Karpas-422 (cell line): ENCODE measurements around the gene SLC66A2. TPM values are rescaled to one million over a fixed set of nuclear protein-coding genes. Genes with fewer than 3 reads are reported as not detected.
"Not testable (repeated sequence)": the region's sequence is repeated elsewhere in the genome, so short reads cannot be mapped to it uniquely, and the experiment has no call there.

ENCODE experiments used
- DNase-seq: peaks from one replicate; pipeline ENCODE4 v3.0.0-alpha.2; 2015
- H2AFZ ChIP-seq: fragments of 200-600 bp; sonication (generic); 2 replicates; pipeline ENCODE4 v1.6.1; 2014; ENCODE audit warnings: antibody characterized with exemption, low read length, mixed read lengths
- H3K27ac ChIP-seq: fragments of 200-600 bp; sonication (generic); 2 replicates; pipeline ENCODE4 v1.5.1; 2014; ENCODE audit warnings: mild to moderate bottlenecking, low read length, moderate library complexity
- H3K27me3 ChIP-seq: fragments of 200-600 bp; sonication (generic); 2 replicates; pipeline ENCODE4 v1.6.1; 2014; ENCODE audit warnings: low read length, mixed read lengths
- H3K36me3 ChIP-seq: fragments of 200-600 bp; sonication (generic); 2 replicates; pipeline ENCODE4 v1.6.1; 2014; ENCODE audit warnings: low read length, mixed read lengths; ENCODE audit not compliant: insufficient read depth
- H3K4me1 ChIP-seq: fragments of 200-600 bp; sonication (generic); 2 replicates; pipeline ENCODE4 v1.6.1; 2014; ENCODE audit warnings: mild to moderate bottlenecking, low read length, mixed read lengths
- H3K4me2 ChIP-seq: fragments of 200-600 bp; sonication (generic); 2 replicates; pipeline ENCODE4 v1.6.1; 2014; ENCODE audit warnings: low read length, low read depth, mild to moderate bottlenecking; ENCODE audit not compliant: poor library complexity, severe bottlenecking
- H3K4me3 ChIP-seq: fragments of 200-600 bp; sonication (generic); 2 replicates; pipeline ENCODE4 v1.5.1; 2014; ENCODE audit warnings: mild to moderate bottlenecking, antibody characterized with exemption, low read length, mixed read lengths
- H3K79me2 ChIP-seq: fragments of 200-600 bp; sonication (generic); 2 replicates; pipeline ENCODE4 v1.6.1; 2014; ENCODE audit warnings: mild to moderate bottlenecking, low read length, mixed read lengths
- H3K9ac ChIP-seq: fragments of 200-600 bp; sonication (generic); 2 replicates; pipeline ENCODE4 v1.6.0; 2014; ENCODE audit warnings: low read length
- H3K9me2 ChIP-seq: fragments of 200-600 bp; sonication (generic), shearing (Covaris generic); replicated peaks from 2 replicates; pipeline ENCODE4 v1.6.0; 2014; ENCODE audit warnings: mild to moderate bottlenecking, low read length, moderate library complexity; ENCODE audit not compliant: insufficient read depth
- H3K9me3 ChIP-seq: fragments of 300-700, 200-600 bp; sonication (generic); 2 replicates; pipeline ENCODE4 v1.6.1; 2014; ENCODE audit warnings: low read length, mixed read lengths
- H4K20me1 ChIP-seq: fragments of 200-600 bp; sonication (generic); 2 replicates; pipeline ENCODE4 v1.6.1; 2014; ENCODE audit warnings: mild to moderate bottlenecking, antibody characterized with exemption, low read length, low read depth; ENCODE audit not compliant: insufficient read depth
- total RNA-seq: library from RNA; depleted of rRNA; stranded (reverse); fragments of >200 nt; shearing (Covaris generic); gene quantifications from 2 replicates; pipeline ENCODE4 v1.2.3, GENCODE V29; 2014; ENCODE audit warnings: low replicate concordance

The SLC66A2 gene
- total RNA-seq, 1 experiment from 2014 or later, result 43.1 TPM

- DNase-seq, result no peak
- H3K9ac ChIP-seq, result no peak overlapping the region
- no peaks in the 10 kb centered on the region for H4K20me1 ChIP-seq
- no peak overlapping the region for H3K4me2 ChIP-seq
- H2AFZ ChIP-seq, result no peak overlapping the region
- no peak overlapping the region for H3K27ac ChIP-seq
- no peaks in the 10 kb centered on the region for H3K79me2 ChIP-seq
- H3K27me3 ChIP-seq, result no peaks in the 10 kb centered on the region
- H3K4me1 ChIP-seq, result no peaks in the 10 kb centered on the region
- H3K9me3 ChIP-seq, result no peaks in the 10 kb centered on the region
- no peaks in the 10 kb centered on the region for H3K36me3 ChIP-seq
- no peaks in the 10 kb centered on the region for H3K9me2 ChIP-seq
- H3K4me3 ChIP-seq, result no peak overlapping the region
These were observed 72.6 kb downstream of the SLC66A2 start for GRCh38 chr18:79878741-79879378.

- not testable (repeated sequence) for DNase-seq, H3K4me1 ChIP-seq, H3K4me2 ChIP-seq, H3K9ac ChIP-seq, H3K27me3 ChIP-seq, H4K20me1 ChIP-seq, H3K79me2 ChIP-seq, H3K4me3 ChIP-seq, H3K27ac ChIP-seq, H3K9me3 ChIP-seq, H3K36me3 ChIP-seq, H3K9me2 ChIP-seq, H2AFZ ChIP-seq
These were observed 73.2 kb downstream of the SLC66A2 start for GRCh38 chr18:79878246-79878645.

- Histone ChIP-seq H3K4me1 (no peaks in the 10 kb centered on the region), H3K9ac (no peak overlapping the region), H2AFZ (no peak overlapping the region), H3K36me3 (no peaks in the 10 kb centered on the region), H4K20me1 (no peaks in the 10 kb centered on the region), H3K9me2 (no peaks in the 10 kb centered on the region), H3K4me2 (no peak overlapping the region), H3K27ac (no peak overlapping the region), H3K27me3 (no peaks in the 10 kb centered on the region), H3K4me3 (no peak overlapping the region), H3K79me2 (no peaks in the 10 kb centered on the region), H3K9me3 (no peaks in the 10 kb centered on the region)
- DNase-seq, result no peak
These were observed 74.0 kb downstream of the SLC66A2 start for GRCh38 chr18:79877163-79878091.

GRCh38 chr18:79876497-79876896 is 75.0 kb downstream of the SLC66A2 start:
- H3K9me3 ChIP-seq, result no peaks in the 10 kb centered on the region
- DNase-seq, result no peak

GRCh38 chr18:79875931-79876461 is 75.5 kb downstream of the SLC66A2 start:
- no peaks in the 10 kb centered on the region for H3K27me3 ChIP-seq
- H3K4me1 ChIP-seq, result no peaks in the 10 kb centered on the region
- no peak overlapping the region for H3K4me3 ChIP-seq
- H3K9me3 ChIP-seq, result no peaks in the 10 kb centered on the region
- no peaks in the 10 kb centered on the region for H3K36me3 ChIP-seq
- H3K9me2 ChIP-seq, result no peaks in the 10 kb centered on the region
- no peak overlapping the region for H3K27ac ChIP-seq
- H4K20me1 ChIP-seq, result no peaks in the 10 kb centered on the region
- no peak overlapping the region for H2AFZ ChIP-seq
- H3K79me2 ChIP-seq, result no peaks in the 10 kb centered on the region
- DNase-seq, result no peak
- no peak overlapping the region for H3K9ac ChIP-seq
- H3K4me2 ChIP-seq, result no peak overlapping the region

More at GRCh38 chr18:79876497-79876896, 75.0 kb downstream of the SLC66A2 start:
- Histone ChIP-seq H3K9me2 (no peaks in the 10 kb centered on the region), H3K4me3 (no peak overlapping the region), H3K79me2 (no peaks in the 10 kb centered on the region), H3K4me1 (no peaks in the 10 kb centered on the region), H3K27me3 (no peaks in the 10 kb centered on the region), H2AFZ (no peak overlapping the region), H3K9ac (no peak overlapping the region), H3K4me2 (no peak overlapping the region), H4K20me1 (no peaks in the 10 kb centered on the region), H3K36me3 (no peaks in the 10 kb centered on the region), H3K27ac (no peak overlapping the region)

GRCh38 chr18:79875531-79875919 is 75.9 kb downstream of the SLC66A2 start:
- Histone ChIP-seq H3K9me2 (no peaks in the 10 kb centered on the region), H3K9ac (no peak overlapping the region), H3K4me3 (no peak overlapping the region), H3K4me1 (no peaks in the 10 kb centered on the region), H4K20me1 (no peaks in the 10 kb centered on the region), H3K27me3 (no peaks in the 10 kb centered on the region), H3K79me2 (no peaks in the 10 kb centered on the region), H2AFZ (no peak overlapping the region), H3K27ac (no peak overlapping the region), H3K4me2 (no peak overlapping the region), H3K9me3 (no peaks in the 10 kb centered on the region), H3K36me3 (no peaks in the 10 kb centered on the region)
- no peak for DNase-seq

GRCh38 chr18:79874553-79875530 is 76.6 kb downstream of the SLC66A2 start:
- H3K79me2 ChIP-seq, result no peaks in the 10 kb centered on the region
- no peak overlapping the region for H3K4me2 ChIP-seq
- no peak overlapping the region for H3K4me3 ChIP-seq
- H3K36me3 ChIP-seq, result no peaks in the 10 kb centered on the region
- H3K9ac ChIP-seq, result no peak overlapping the region
- no peaks in the 10 kb centered on the region for H4K20me1 ChIP-seq
- DNase-seq, result no peak
- H3K27me3 ChIP-seq, result no peaks in the 10 kb centered on the region
- no peaks in the 10 kb centered on the region for H3K9me2 ChIP-seq
- H3K27ac ChIP-seq, result no peak overlapping the region
- no peaks in the 10 kb centered on the region for H3K9me3 ChIP-seq
- H2AFZ ChIP-seq, result no peak overlapping the region
- H3K4me1 ChIP-seq, result no peaks in the 10 kb centered on the region
